A673 (cell line): ENCODE data around the gene NEUROD2. TPM values are rescaled to one million over a fixed set of nuclear protein-coding genes. Genes with fewer than 3 reads are reported as not detected.

Experiments used
- BruUV-seq: library from RNA; stranded (reverse); fragments of 400-500 nt; replicated peaks from 2 replicates; lab custom pipeline; 2021; lab: Mats Ljungman, UMichigan
- CTCF ChIA-PET: fragments of 300-600 bp; sonication (Branson Sonifier 250); formaldehyde crosslinking; loops from one replicate; lab custom pipeline; 2022; ENCODE audit warnings: antibody characterized with exemption; lab: Charles Lee
- POLR2A ChIA-PET: fragments of 300-600 bp; sonication (Branson Sonifier 250); formaldehyde crosslinking; loops from one replicate; lab custom pipeline; 2022; ENCODE audit warnings: antibody characterized with exemption; ENCODE audit not compliant: low non-redundant PET; lab: Charles Lee
- DNase-seq: peaks from one replicate; pipeline ENCODE4 v3.0.0-alpha.2; 2015; ENCODE audit warnings: low spot score
- H3K27ac ChIP-seq: fragments of 200-600 bp; sonication (generic); 2 replicates; pipeline ENCODE4 v1.5.1; 2016; ENCODE audit warnings: mixed run types, low read depth, mild to moderate bottlenecking, mixed read lengths, antibody characterized with exemption, low read length; ENCODE audit not compliant: poor library complexity, severe bottlenecking
- H3K27me3 ChIP-seq: fragments of 200-600 bp; sonication (generic); replicated peaks from 2 replicates; pipeline ENCODE4 v1.6.1; 2017; ENCODE audit warnings: mixed run types, low read depth, mild to moderate bottlenecking, mixed read lengths, antibody characterized with exemption, low read length; ENCODE audit not compliant: insufficient read depth, poor library complexity
- H3K36me3 ChIP-seq: fragments of 200-600 bp; sonication (generic); 2 replicates; pipeline ENCODE4 v1.6.1; 2016; ENCODE audit warnings: mixed run types, mild to moderate bottlenecking, mixed read lengths, antibody characterized with exemption, low read length; ENCODE audit not compliant: insufficient read depth, poor library complexity, severe bottlenecking
- H3K4me1 ChIP-seq: fragments of 200-600 bp; sonication (generic); 2 replicates; pipeline ENCODE4 v1.6.1; 2017; ENCODE audit warnings: mixed run types, mild to moderate bottlenecking, mixed read lengths, antibody characterized with exemption, low read length; ENCODE audit not compliant: insufficient read depth, poor library complexity, severe bottlenecking
- H3K4me3 ChIP-seq: fragments of 200-600 bp; sonication (generic); 2 replicates; pipeline ENCODE4 v1.5.1; 2016; ENCODE audit warnings: low read depth, mixed run types, mild to moderate bottlenecking, mixed read lengths, low read length; ENCODE audit not compliant: poor library complexity, severe bottlenecking
- H3K9me3 ChIP-seq: fragments of 200-600 bp; sonication (generic); 2 replicates; pipeline ENCODE4 v1.6.1; 2016; ENCODE audit warnings: mixed run types, low read depth, mild to moderate bottlenecking, mixed read lengths, antibody characterized with exemption, low read length; ENCODE audit not compliant: poor library complexity, severe bottlenecking
- EZH2 ChIP-seq: fragments of 200-600 bp; sonication (generic); IDR thresholded peaks from 2 replicates; pipeline ENCODE4 v1.6.1; 2017; ENCODE audit warnings: borderline replicate concordance, low read depth, mild to moderate bottlenecking, mixed read lengths, antibody characterized with exemption, low read length; ENCODE audit not compliant: poor library complexity, severe bottlenecking
- intact Hi-C: fragments of 100-400 bp; cut with micrococcal nuclease; formaldehyde crosslinking; loops from one replicate; pipeline ENCODE4 v1.10.0; 2022; ENCODE audit not compliant: unreplicated experiment
- total RNA-seq: library from RNA; stranded (reverse); gene quantifications from 2 replicates; pipeline ENCODE4 v1.2.3, GENCODE V29; 2021
- TF ChIP-seq, protein P1 (sequence below): fragments of 300-800, 200-600 bp; sonication (generic); conservative IDR thresholded peaks from 2 replicates; pipeline ENCODE4 v1.5.1; 2017; ENCODE audit warnings: low read depth, mild to moderate bottlenecking, antibody characterized with exemption, low read length, moderate library complexity, mixed read lengths

The NEUROD2 gene
- total RNA-seq, 1 experiment from 2014 or later = not detected

- H3K4me3 ChIP-seq = no peak overlapping the region
- no TSS peak for BruUV-seq
- H3K27ac ChIP-seq = no peak overlapping the region
- intact Hi-C loops = no loop called here
- DNase-seq = no peak
- TF ChIP-seq, protein P1, sequence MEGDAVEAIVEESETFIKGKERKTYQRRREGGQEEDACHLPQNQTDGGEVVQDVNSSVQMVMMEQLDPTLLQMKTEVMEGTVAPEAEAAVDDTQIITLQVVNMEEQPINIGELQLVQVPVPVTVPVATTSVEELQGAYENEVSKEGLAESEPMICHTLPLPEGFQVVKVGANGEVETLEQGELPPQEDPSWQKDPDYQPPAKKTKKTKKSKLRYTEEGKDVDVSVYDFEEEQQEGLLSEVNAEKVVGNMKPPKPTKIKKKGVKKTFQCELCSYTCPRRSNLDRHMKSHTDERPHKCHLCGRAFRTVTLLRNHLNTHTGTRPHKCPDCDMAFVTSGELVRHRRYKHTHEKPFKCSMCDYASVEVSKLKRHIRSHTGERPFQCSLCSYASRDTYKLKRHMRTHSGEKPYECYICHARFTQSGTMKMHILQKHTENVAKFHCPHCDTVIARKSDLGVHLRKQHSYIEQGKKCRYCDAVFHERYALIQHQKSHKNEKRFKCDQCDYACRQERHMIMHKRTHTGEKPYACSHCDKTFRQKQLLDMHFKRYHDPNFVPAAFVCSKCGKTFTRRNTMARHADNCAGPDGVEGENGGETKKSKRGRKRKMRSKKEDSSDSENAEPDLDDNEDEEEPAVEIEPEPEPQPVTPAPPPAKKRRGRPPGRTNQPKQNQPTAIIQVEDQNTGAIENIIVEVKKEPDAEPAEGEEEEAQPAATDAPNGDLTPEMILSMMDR = no peak
- TF ChIP-seq EZH2 = no peak
- H3K9me3 ChIP-seq = no peaks in the 10 kb centered on the region
- H3K4me1 ChIP-seq = no peaks in the 10 kb centered on the region
- no peaks in the 10 kb centered on the region for H3K36me3 ChIP-seq
- ChIA-PET CTCF (no interaction called here), POLR2A (no interaction called here)
- no peaks in the 10 kb centered on the region for H3K27me3 ChIP-seq
Measured at GRCh38 chr17:39617100-39617445, 9.4 kb upstream of the NEUROD2 start.

DNA sequence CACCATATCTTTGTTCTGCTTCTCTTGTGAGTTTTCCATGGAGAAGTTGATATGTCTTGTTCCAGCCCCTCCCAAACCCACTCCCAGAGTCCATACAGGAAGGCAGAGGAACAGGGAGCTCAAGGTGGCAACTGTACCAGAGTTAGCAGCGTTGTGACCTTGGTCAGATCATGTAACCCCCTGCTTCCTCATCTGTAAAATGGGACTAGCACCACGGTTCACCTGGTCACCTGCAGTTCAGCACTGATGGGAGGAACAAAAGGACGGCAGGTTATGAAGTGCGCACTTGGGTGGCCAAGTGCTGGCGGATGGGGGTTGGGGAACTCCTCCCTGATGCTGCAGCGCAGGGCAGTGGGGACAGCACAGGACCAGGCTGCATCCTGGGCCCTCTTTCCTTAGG is 7.7 kb upstream of the NEUROD2 start:
- H3K9me3 ChIP-seq = no peaks in the 10 kb centered on the region
- no peaks in the 10 kb centered on the region for H3K36me3 ChIP-seq
- no peaks in the 10 kb centered on the region for H3K27me3 ChIP-seq
- no peak overlapping the region for H3K4me3 ChIP-seq
- H3K4me1 ChIP-seq = no peaks in the 10 kb centered on the region
- no peak for DNase-seq
- BruUV-seq = no TSS peak
- intact Hi-C loops = no loop called here
- POLR2A ChIA-PET = no interaction called here
- no peak overlapping the region for H3K27ac ChIP-seq
- CTCF ChIA-PET = no interaction called here
- TF ChIP-seq, protein P1 = no peak
- no peak for TF ChIP-seq EZH2

DNA sequence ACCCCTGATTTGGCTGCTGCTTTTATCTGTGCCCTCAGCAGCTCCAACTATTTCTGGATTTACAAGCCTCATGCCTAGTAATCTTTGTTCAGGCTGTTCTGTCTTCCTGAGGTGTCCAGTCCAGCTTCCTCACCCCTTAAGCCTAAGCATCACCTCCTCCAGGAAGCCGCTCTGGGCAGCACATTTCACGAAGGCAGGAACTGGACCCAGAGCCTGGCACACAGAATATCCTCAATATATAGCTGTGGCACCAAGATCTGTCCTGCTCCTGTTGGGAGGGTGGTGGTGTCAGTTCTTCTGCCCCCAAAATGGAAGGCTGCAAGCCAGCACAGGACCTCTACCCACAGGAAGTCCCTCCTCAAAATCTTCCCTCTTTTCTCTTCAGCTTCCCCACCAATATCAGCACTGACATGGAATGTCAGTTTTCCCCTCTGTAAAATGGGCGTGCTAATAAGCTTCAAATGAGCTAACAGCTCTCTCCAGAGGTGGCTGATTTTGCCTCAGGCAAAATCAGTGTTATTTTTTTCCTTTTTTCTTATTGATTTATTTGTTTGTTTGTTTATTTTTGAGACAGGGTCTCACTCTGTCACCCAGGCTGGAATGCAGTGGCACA is 6.9 kb upstream of the NEUROD2 start:
- no peaks in the 10 kb centered on the region for H3K4me1 ChIP-seq
- no peak overlapping the region for H3K4me3 ChIP-seq
- no peaks in the 10 kb centered on the region for H3K27me3 ChIP-seq
- no peak for TF ChIP-seq EZH2
- TF ChIP-seq, protein P1 = no peak
- no peaks in the 10 kb centered on the region for H3K36me3 ChIP-seq
- H3K27ac ChIP-seq = no peak overlapping the region
- no TSS peak for BruUV-seq
- DNase-seq = no peak
- intact Hi-C loops = no loop called here
- ChIA-PET POLR2A (no interaction called here), CTCF (no interaction called here)
- no peaks in the 10 kb centered on the region for H3K9me3 ChIP-seq
